ENCODE data around the gene HMGCLL1. TPM values are rescaled to one million over a fixed set of nuclear protein-coding genes. Genes with fewer than 3 reads are reported as not detected.

The HMGCLL1 gene
- total and polyA plus RNA-seq, 2 donors (not counting 3 experiments of a cell fraction or from before 2014, with no cell fraction given) = not detected

- CTCF ChIA-PET = no interaction called here
- H3K79me2 ChIP-seq (ENCODE audit: control insufficient read depth, insufficient read depth, low read length) = no peaks in the 10 kb centered on the region
- DNase-seq (ENCODE audit: low read depth, low spot score) = no peak
- no peak overlapping the region for H3K4me3 ChIP-seq (replicated peaks in 1 of 3; ENCODE audit: insufficient read depth in 1 of 3, low read depth in 1 of 3, low read length in 3 of 3)
- H4K20me1 ChIP-seq (replicated peaks; ENCODE audit: control insufficient read depth, extremely low read depth, insufficient read depth, low read length) = no peaks in the 10 kb centered on the region
- H3K27me3 ChIP-seq (ENCODE audit: control insufficient read depth in 2 of 2, insufficient read depth in 2 of 2, low read length in 2 of 2) = peaks cover 2 to 3% of the 10 kb centered on the region in 2 experiments
- no TSS peak for BruUV-seq (replicated peaks)
- no peak overlapping the region for H3K4me2 ChIP-seq (ENCODE audit: insufficient read depth, low read length)
- H2AFZ ChIP-seq (ENCODE audit: low read depth, low read length) = no peak overlapping the region
- H3K27ac ChIP-seq (ENCODE audit: insufficient read depth, low read depth, low read length) = no peak overlapping the region
- FAIRE-seq = no peak
- no peaks in the 10 kb centered on the region for H3K4me1 ChIP-seq (ENCODE audit: control insufficient read depth, extremely low read depth, insufficient read depth, low read length)
- POLR2A ChIA-PET = no interaction called here
- H3K9me1 ChIP-seq (replicated peaks; ENCODE audit: control insufficient read depth, extremely low read depth, insufficient read depth, low read length) = no peaks in the 10 kb centered on the region
- dilution Hi-C loops (cut with MboI; ENCODE audit: extremely low pct_ligation_motif_present, low sequenced_read_pairs) (no loop called here), intact Hi-C loops (cut with micrococcal nuclease) (no loop called here)
- H3K9ac ChIP-seq (replicated peaks; ENCODE audit: extremely low read depth, insufficient read depth, low read length) = no peak overlapping the region
- no peak for TF ChIP-seq MAX (IDR thresholded peaks at IDR 0.05; ENCODE audit: insufficient read depth, insufficient read length)
- no peak for TF ChIP-seq MYC (IDR thresholded peaks at IDR 0.05; ENCODE audit: low read depth, low read length)
- TF ChIP-seq JUN (IDR thresholded peaks at IDR 0.05; ENCODE audit: borderline replicate concordance, insufficient read depth, insufficient read length, low read depth) = no peak
- no peak for TF ChIP-seq CTCF (IDR thresholded peaks at IDR 0.05; ENCODE audit: extremely low read depth in 1 of 2, insufficient read depth in 1 of 2, low read depth in 1 of 2, low read length in 2 of 2)
- no peak for TF ChIP-seq POLR2AphosphoS5 (IDR thresholded peaks at IDR 0.05; ENCODE audit: insufficient read depth, low read depth, low read length)
- TF ChIP-seq POLR2A (IDR thresholded peaks at IDR 0.05; ENCODE audit: low read depth, low read length) = no peak
- TF ChIP-seq FOS (IDR thresholded peaks at IDR 0.05; ENCODE audit: borderline replicate concordance, insufficient read depth, low read length) = no peak
- TF ChIP-seq EZH2 (IDR thresholded peaks at IDR 0.05; ENCODE audit: borderline replicate concordance, low read depth, low read length, severe bottlenecking) = no peak
- no peak for TF ChIP-seq GATA2 (IDR thresholded peaks at IDR 0.05; ENCODE audit: insufficient read depth, insufficient read length, low read depth, low read length)
- H3K36me3 ChIP-seq (ENCODE audit: control insufficient read depth in 2 of 2, extremely low read depth in 1 of 2, insufficient read depth in 2 of 2, low read length in 2 of 2) = no peaks in the 10 kb centered on the region
- H3K9me3 ChIP-seq (replicated peaks; ENCODE audit: control insufficient read depth, insufficient read depth, low read length) = no peaks in the 10 kb centered on the region
These were observed 104.6 kb downstream of the HMGCLL1 start for GRCh38 chr6:55474382-55474781.
